ENCODE results near the gene PRXL2A. TPM values are rescaled to one million over a fixed set of nuclear protein-coding genes. Genes with fewer than 3 reads are reported as not detected.

The PRXL2A gene
- total RNA-seq, 1 donor from 2014 or later = 52.9 TPM

DNA sequence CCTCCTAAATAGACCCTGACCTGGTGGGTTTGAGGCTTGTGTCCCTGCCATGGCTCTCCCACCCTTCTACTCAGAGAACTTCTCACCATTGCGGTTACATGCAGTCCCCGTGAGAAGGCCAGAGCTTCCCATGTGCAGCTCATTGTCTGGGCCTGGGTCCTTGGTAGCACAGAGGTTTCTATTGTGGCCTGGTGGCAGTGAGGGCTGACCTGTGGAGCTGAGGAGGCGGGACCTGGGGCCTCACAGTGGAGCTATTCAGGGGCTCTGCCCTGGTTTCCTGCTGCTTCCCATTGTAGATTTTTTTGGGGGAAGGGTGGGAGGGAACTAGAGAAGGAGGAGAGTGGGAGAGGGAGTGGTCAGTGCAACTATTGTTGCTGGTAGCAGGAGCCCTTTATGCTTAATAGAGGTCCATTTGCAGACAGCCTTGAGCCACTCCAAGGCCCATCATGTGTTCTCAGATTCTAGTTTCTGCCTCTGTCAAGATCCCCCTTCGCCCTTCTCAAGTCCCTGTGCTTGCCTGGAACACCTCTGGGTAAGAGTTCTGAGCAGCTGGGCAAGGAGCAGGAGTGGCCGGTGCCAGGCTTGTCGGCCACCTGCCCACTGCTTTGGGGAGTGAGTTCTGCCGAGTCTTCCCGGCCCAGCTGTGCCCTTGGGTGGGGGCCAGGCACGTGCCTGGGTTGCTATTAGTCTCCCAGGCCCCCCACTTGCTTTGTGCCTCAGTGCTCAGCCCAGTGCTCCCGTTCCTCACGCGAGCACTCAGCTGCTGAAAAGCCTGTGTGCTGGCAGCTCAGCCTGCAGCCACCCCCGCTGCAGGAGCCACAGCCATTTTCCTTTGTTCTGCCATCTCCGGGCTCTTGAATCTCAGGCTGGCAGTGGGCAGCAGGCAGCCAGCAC is 56.5 kb downstream of the PRXL2A start:
- H3K36me3 ChIP-seq = peaks cover 14% of the 10 kb centered on the region
- peak overlapping the region; percentile 12 for H3K4me3 ChIP-seq
- H3K27ac ChIP-seq = peak overlapping the region; percentile 98
- peak; percentile 1 for ATAC-seq
- peaks cover 100% of the 10 kb centered on the region for H3K4me1 ChIP-seq
- no peak for DNase-seq
- no peaks in the 10 kb centered on the region for H3K9me3 ChIP-seq
- intact Hi-C loops (cut with DNase I) = loop anchor here (5.0 kb wide), 1 partner anchor 42 kb away; no protein-coding TSS in a partner anchor
- TF ChIP-seq, protein P1, sequence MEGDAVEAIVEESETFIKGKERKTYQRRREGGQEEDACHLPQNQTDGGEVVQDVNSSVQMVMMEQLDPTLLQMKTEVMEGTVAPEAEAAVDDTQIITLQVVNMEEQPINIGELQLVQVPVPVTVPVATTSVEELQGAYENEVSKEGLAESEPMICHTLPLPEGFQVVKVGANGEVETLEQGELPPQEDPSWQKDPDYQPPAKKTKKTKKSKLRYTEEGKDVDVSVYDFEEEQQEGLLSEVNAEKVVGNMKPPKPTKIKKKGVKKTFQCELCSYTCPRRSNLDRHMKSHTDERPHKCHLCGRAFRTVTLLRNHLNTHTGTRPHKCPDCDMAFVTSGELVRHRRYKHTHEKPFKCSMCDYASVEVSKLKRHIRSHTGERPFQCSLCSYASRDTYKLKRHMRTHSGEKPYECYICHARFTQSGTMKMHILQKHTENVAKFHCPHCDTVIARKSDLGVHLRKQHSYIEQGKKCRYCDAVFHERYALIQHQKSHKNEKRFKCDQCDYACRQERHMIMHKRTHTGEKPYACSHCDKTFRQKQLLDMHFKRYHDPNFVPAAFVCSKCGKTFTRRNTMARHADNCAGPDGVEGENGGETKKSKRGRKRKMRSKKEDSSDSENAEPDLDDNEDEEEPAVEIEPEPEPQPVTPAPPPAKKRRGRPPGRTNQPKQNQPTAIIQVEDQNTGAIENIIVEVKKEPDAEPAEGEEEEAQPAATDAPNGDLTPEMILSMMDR (IDR thresholded peaks at IDR 0.05) = no peak
- H3K27me3 ChIP-seq = no peaks in the 10 kb centered on the region

- H3K27me3 ChIP-seq = no peaks in the 10 kb centered on the region
- ATAC-seq = no peak
- intact Hi-C loops (cut with DNase I) = no loop called here
- peaks cover 100% of the 10 kb centered on the region for H3K4me1 ChIP-seq
- H3K9me3 ChIP-seq = no peaks in the 10 kb centered on the region
- no peak for DNase-seq
- TF ChIP-seq, protein P1 (IDR thresholded peaks at IDR 0.05) = no peak
- peak overlapping the region; percentile 12 for H3K4me3 ChIP-seq
- peaks cover 20% of the 10 kb centered on the region for H3K36me3 ChIP-seq
- peak overlapping the region; percentile 98 for H3K27ac ChIP-seq
These were observed 57.1 kb downstream of the PRXL2A start for GRCh38 chr10:80465451-80465835.

DNA sequence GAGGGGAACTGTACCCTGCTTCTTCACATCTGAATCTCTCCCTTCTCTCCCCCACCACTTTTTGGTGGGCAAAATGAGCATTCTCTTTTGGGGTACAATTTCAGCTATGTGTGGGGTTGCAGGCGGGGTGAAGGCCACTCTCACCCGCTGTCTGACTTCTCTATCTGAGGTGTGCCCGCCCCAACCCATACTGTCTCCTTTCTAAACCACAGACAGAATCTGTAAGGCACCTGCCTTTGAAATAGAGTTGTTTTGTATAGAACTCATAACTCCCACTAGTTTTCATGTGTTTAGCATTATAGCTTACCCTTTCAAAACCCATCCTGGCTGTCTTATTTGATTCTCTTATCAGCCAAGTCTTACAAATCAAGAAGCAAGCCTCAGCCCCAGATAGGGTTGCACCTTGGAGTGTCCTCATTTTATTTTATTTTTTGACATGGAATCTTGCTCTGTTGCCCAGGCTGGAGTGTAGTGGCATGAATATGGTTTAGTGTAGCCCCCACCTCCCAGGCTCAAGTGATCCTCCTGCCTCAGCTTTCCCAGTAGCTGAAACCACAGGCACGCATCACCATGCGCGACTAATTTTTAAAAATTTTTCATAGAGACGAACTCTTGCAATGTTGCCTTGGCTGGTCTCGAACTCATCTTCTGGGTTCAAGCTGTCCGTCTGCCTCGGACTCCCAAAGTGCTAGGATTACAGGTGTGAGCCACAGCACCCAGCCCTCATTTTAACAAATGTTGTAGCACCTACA is 57.7 kb downstream of the PRXL2A start:
- H3K36me3 ChIP-seq = peaks cover 26% of the 10 kb centered on the region
- H3K27me3 ChIP-seq = no peaks in the 10 kb centered on the region
- no peak overlapping the region for H3K4me3 ChIP-seq
- ATAC-seq = no peak
- H3K27ac ChIP-seq = peak overlapping the region; percentile 98
- H3K4me1 ChIP-seq = peaks cover 100% of the 10 kb centered on the region
- intact Hi-C loops (cut with DNase I) = no loop called here
- DNase-seq = no peak
- no peaks in the 10 kb centered on the region for H3K9me3 ChIP-seq
- TF ChIP-seq, protein P1 (IDR thresholded peaks at IDR 0.05) = no peak

DNA sequence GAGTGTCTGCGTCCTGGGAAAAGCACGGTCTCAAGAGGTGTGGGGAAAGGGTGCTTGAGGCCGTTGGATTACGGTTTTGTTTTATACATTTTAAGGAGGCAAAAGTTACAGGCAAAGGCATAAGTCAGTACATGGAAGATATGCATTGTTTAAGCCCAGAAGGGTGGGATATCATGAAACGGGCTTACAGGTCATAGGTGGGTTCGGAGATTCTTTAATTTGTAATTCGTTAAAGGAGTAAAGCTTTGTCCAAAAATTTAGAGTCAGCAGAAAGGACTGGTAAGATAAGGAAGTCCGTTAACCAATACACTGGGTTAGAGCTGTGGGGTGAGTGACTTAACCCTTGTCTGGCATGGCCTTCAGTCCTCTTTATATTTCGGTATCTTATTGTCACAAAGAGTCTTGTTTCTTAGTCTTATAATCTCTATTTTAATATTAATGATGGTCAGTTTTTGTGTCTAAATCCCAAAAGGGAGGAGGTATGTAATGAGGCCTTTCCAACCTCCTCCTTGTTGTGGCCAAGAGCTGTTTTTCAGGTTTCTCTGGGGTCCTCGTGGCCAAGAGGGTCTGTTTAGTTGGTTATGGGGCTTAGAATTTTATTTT is 58.5 kb downstream of the PRXL2A start:
- TF ChIP-seq, protein P1 (IDR thresholded peaks at IDR 0.05) = no peak
- Histone ChIP-seq H3K9me3 (no peaks in the 10 kb centered on the region), H3K27ac (peak overlapping the region; percentile 98), H3K36me3 (peaks cover 28% of the 10 kb centered on the region), H3K4me1 (peaks cover 100% of the 10 kb centered on the region), H3K4me3 (no peak overlapping the region), H3K27me3 (no peaks in the 10 kb centered on the region)
- DNase-seq (no peak), ATAC-seq (no peak)
- intact Hi-C loops (cut with DNase I) = no loop called here

- Histone ChIP-seq H3K27me3 (no peaks in the 10 kb centered on the region), H3K4me1 (peaks cover 100% of the 10 kb centered on the region), H3K36me3 (peaks cover 31% of the 10 kb centered on the region), H3K4me3 (peak overlapping the region; percentile 21), H3K27ac (peak overlapping the region; percentile 98), H3K9me3 (no peaks in the 10 kb centered on the region)
- TF ChIP-seq, protein P1 (IDR thresholded peaks at IDR 0.05) = peak; percentile 4
- ATAC-seq (peak; percentile 83), DNase-seq (peak; percentile 85)
- intact Hi-C loops (cut with DNase I) = no loop called here
These were observed 59.7 kb downstream of the PRXL2A start for GRCh38 chr10:80468002-80468401.
